ENCODE results near the gene TRAM2.

The TRAM2 gene

GRCh38 chr6:52541135-52541534, 35.7 kb downstream of the TRAM2 start:
- no peak for TF ChIP-seq GATA2 (IDR thresholded peaks at IDR 0.05; ENCODE audit: low read depth, low read length)
- no peak for TF ChIP-seq GATA3 (IDR thresholded peaks at IDR 0.05; ENCODE audit: low read depth, low read length)

GRCh38 chr6:52540286-52540902, 36.5 kb downstream of the TRAM2 start:
- no peak for TF ChIP-seq GATA3 (IDR thresholded peaks at IDR 0.05; ENCODE audit: low read depth, low read length)
- TF ChIP-seq GATA2 (IDR thresholded peaks at IDR 0.05; ENCODE audit: low read depth, low read length) = no peak

GRCh38 chr6:52539607-52540006, 37.3 kb downstream of the TRAM2 start:
- TF ChIP-seq GATA2 (IDR thresholded peaks at IDR 0.05; ENCODE audit: low read depth, low read length) (no peak), GATA3 (IDR thresholded peaks at IDR 0.05; ENCODE audit: low read depth, low read length) (no peak)

GRCh38 chr6:52538901-52539354, 37.9 kb downstream of the TRAM2 start:
- TF ChIP-seq GATA2 (IDR thresholded peaks at IDR 0.05; ENCODE audit: low read depth, low read length) (no peak), GATA3 (IDR thresholded peaks at IDR 0.05; ENCODE audit: low read depth, low read length) (no peak)

GRCh38 chr6:52538252-52538900, 38.5 kb downstream of the TRAM2 start:
- no peak for TF ChIP-seq GATA3 (IDR thresholded peaks at IDR 0.05; ENCODE audit: low read depth, low read length)
- no peak for TF ChIP-seq GATA2 (IDR thresholded peaks at IDR 0.05; ENCODE audit: low read depth, low read length)

GRCh38 chr6:52537001-52537753, 39.7 kb downstream of the TRAM2 start:
- TF ChIP-seq GATA2 (IDR thresholded peaks at IDR 0.05; ENCODE audit: low read depth, low read length) = no peak
- TF ChIP-seq GATA3 (IDR thresholded peaks at IDR 0.05; ENCODE audit: low read depth, low read length) = no peak

- no peak for TF ChIP-seq GATA2 (IDR thresholded peaks at IDR 0.05; ENCODE audit: low read depth, low read length)
- no peak for TF ChIP-seq GATA3 (IDR thresholded peaks at IDR 0.05; ENCODE audit: low read depth, low read length)
These were observed 40.4 kb downstream of the TRAM2 start for GRCh38 chr6:52536424-52536916.

GRCh38 chr6:52535711-52536423, 41.0 kb downstream of the TRAM2 start:
- no peak for TF ChIP-seq GATA3 (IDR thresholded peaks at IDR 0.05; ENCODE audit: low read depth, low read length)
- TF ChIP-seq GATA2 (IDR thresholded peaks at IDR 0.05; ENCODE audit: low read depth, low read length) = no peak

GRCh38 chr6:52534966-52535390, 41.9 kb downstream of the TRAM2 start:
- TF ChIP-seq GATA3 (IDR thresholded peaks at IDR 0.05; ENCODE audit: low read depth, low read length) = no peak

- TF ChIP-seq GATA2 (IDR thresholded peaks at IDR 0.05; ENCODE audit: low read depth, low read length) = no peak
- TF ChIP-seq GATA3 (IDR thresholded peaks at IDR 0.05; ENCODE audit: low read depth, low read length) = no peak
These were observed 42.5 kb downstream of the TRAM2 start for GRCh38 chr6:52534363-52534762.

- no peak for TF ChIP-seq GATA2 (IDR thresholded peaks at IDR 0.05; ENCODE audit: low read depth, low read length)
- no peak for TF ChIP-seq GATA3 (IDR thresholded peaks at IDR 0.05; ENCODE audit: low read depth, low read length)
These were observed 43.4 kb downstream of the TRAM2 start for GRCh38 chr6:52533491-52533890.

- TF ChIP-seq GATA3 (IDR thresholded peaks at IDR 0.05; ENCODE audit: low read depth, low read length) (no peak), GATA2 (IDR thresholded peaks at IDR 0.05; ENCODE audit: low read depth, low read length) (no peak)
These were observed 44.4 kb downstream of the TRAM2 start for GRCh38 chr6:52532457-52532856.

GRCh38 chr6:52531834-52532233, 45.0 kb downstream of the TRAM2 start:
- TF ChIP-seq GATA2 (IDR thresholded peaks at IDR 0.05; ENCODE audit: low read depth, low read length) (no peak), GATA3 (IDR thresholded peaks at IDR 0.05; ENCODE audit: low read depth, low read length) (no peak)

- TF ChIP-seq GATA2 (IDR thresholded peaks at IDR 0.05; ENCODE audit: low read depth, low read length) (no peak), GATA3 (IDR thresholded peaks at IDR 0.05; ENCODE audit: low read depth, low read length) (no peak)
These were observed 45.5 kb downstream of the TRAM2 start for GRCh38 chr6:52531396-52531795.

Data from SH-SY5Y (cell line).